ENCODE measurements around the gene MFF.

GRCh38 chr2:227335713-227336112, 10.7 kb downstream of the MFF start:
- no peak for TF ChIP-seq POLR2A (IDR thresholded peaks at IDR 0.05)
- TF ChIP-seq CTCF (IDR thresholded peaks at IDR 0.05): no peak
